H7 (cell line): ENCODE data around the gene TMEM131L. TPM values are rescaled to one million over a fixed set of nuclear protein-coding genes. Genes with fewer than 3 reads are reported as not detected.

Experiments used
- DNase-seq: peaks from one replicate; pipeline ENCODE4 v3.0.0; 2012
- H3K27me3 ChIP-seq: 2 replicates; pipeline ENCODE4 v1.6.0; 2011; ENCODE audit warnings: mild to moderate bottlenecking, low read length; ENCODE audit not compliant: control insufficient read depth, insufficient read depth
- H3K36me3 ChIP-seq: replicated peaks from 2 replicates; pipeline ENCODE4 v1.5.1; 2011; ENCODE audit warnings: low read length; ENCODE audit not compliant: control insufficient read depth, insufficient read depth
- H3K4me3 ChIP-seq: 2 replicates; pipeline ENCODE4 v1.5.1; 2011; ENCODE audit warnings: low read depth, mild to moderate bottlenecking, control low read depth, low read length, moderate library complexity; ENCODE audit not compliant: insufficient read depth
- total RNA-seq: library from RNA; depleted of rRNA; stranded (reverse); fragments of >200 nt; shearing (Covaris generic); gene quantifications from 2 replicates; pipeline ENCODE4 v1.2.3, GENCODE V29; 2014

TMEM131L gene
- total RNA-seq, 1 experiment from 2014 or later = 19.6 TPM

GRCh38 chr4:153514001-153514526, 47.9 kb downstream of the TMEM131L start:
- H3K27me3 ChIP-seq = no peaks in the 10 kb centered on the region
- H3K4me3 ChIP-seq = no peak overlapping the region
- DNase-seq = no peak
- H3K36me3 ChIP-seq = no peaks in the 10 kb centered on the region; the same call in 1 of the 2 replicates

- no peaks in the 10 kb centered on the region for H3K27me3 ChIP-seq
- no peak overlapping the region for H3K4me3 ChIP-seq
- H3K36me3 ChIP-seq = no peaks in the 10 kb centered on the region; the same call in 1 of the 2 replicates
- DNase-seq = no peak
These were observed 48.7 kb downstream of the TMEM131L start for GRCh38 chr4:153514688-153515426.

GRCh38 chr4:153517159-153517558, 51.0 kb downstream of the TMEM131L start:
- H3K27me3 ChIP-seq = no peaks in the 10 kb centered on the region
- no peaks in the 10 kb centered on the region; the same call in 1 of the 2 replicates for H3K36me3 ChIP-seq
- no peak overlapping the region for H3K4me3 ChIP-seq
- DNase-seq = no peak

- H3K27me3 ChIP-seq = no peaks in the 10 kb centered on the region
- no peak overlapping the region for H3K4me3 ChIP-seq
- DNase-seq = no peak
- no peaks in the 10 kb centered on the region; the same call in 1 of the 2 replicates for H3K36me3 ChIP-seq
These were observed 51.8 kb downstream of the TMEM131L start for GRCh38 chr4:153518001-153518400.

DNA sequence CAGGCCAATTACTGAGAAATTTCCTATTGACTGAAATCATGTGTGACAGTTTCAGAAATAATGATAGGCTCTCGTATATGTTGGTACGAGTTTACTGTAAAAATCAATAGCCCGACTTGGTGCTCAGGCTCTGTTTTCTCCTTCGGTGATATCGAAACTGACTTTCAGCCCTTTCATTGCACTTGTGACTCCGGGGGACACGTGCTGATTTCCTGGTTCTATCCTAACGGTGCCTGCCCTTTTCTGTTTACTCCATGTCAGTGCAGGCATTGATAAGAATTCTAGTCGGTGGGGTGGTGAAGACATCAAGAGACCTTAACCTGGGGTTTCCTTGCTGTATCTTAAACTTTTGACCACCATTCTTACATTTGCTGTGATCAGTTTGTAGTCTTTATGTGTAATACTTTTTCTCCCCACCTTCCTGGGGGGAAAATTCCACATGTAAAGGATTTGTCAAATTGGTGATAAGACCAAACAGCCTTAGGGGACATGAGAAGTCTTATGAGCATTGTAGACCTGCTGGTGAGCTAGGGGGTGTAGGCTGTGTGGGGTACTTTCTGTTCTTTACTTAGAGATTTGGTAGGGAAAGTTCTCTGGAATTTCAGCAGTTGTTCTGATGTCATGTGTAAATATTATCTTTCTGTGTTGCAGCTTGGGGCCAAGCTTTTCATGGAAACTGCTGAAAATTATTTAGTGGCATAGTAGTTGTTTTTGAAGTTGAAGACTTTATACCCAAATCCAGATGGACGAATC, 52.7 kb downstream of the TMEM131L start:
- Histone ChIP-seq H3K27me3 (no peaks in the 10 kb centered on the region), H3K36me3 (no peaks in the 10 kb centered on the region; the same call in 1 of the 2 replicates), H3K4me3 (no peak overlapping the region)
- DNase-seq = no peak

DNA sequence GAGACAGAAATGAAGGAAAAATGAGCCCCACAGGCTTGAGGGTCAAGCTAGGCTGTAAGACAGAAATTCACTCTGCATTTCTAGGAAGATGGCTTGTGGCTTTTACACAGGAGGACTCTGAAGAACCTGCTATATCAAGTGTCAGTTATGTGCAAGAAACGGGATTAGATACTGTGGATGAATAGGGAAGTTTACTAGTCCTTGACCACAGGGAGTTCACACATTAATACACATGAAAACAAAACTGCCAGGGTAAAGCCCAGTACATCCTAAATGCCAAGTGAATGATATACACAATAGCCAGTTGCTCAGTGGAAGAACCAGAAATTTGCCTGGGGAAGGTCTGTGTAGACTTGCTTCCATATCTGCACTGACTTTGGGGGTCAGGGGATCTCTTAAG, 53.5 kb downstream of the TMEM131L start:
- Histone ChIP-seq H3K4me3 (no peak overlapping the region), H3K36me3 (no peaks in the 10 kb centered on the region; the same call in 1 of the 2 replicates), H3K27me3 (no peaks in the 10 kb centered on the region)
- DNase-seq = no peak

DNA sequence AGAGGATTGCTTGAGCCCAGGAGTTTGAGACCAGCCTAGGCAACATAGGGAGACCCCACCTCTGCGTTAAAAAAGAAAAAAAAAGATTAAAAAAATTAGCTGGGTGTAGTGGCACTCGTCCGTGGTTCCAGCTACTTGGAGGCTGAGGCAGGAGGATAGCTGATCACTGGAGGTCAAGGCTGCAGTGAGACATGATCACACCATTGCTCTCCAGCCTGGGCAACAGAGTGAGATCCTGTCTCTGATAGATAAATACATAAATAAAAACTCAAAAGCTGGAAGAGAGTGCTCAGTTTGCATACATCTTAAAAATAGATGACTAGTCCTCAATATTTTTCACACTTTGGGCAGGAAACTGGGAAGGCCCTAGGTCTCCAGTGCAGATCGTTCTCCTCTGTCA, 54.1 kb downstream of the TMEM131L start:
- Histone ChIP-seq H3K27me3 (no peaks in the 10 kb centered on the region), H3K4me3 (no peak overlapping the region), H3K36me3 (no peaks in the 10 kb centered on the region; the same call in 1 of the 2 replicates)
- no peak for DNase-seq

DNA sequence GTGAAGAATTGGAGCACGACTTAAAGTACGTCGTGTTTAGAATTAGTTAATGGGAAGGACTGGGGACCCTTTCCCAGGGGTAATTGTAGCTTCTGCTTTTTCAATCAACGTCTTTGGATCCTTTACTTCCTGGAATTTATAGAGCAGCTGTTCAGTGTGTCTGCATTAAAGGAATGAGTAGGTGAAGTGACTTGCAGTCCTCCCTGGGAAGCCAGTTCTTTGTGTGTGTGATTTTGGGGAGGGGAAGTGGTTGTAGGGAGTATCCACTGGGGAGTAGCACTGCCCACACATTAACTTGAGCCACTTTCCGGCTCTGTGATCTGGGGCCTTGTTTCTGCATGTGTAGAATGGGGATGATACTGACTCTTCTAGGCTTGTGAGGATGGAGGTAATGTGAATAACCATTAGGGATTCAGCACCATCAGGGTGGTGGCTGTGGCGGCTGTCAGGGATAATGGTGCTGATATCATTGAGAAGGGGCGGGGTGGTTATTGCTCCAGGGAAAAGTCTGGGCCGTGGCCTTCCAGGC, 54.7 kb downstream of the TMEM131L start:
- H3K36me3 ChIP-seq = no peaks in the 10 kb centered on the region; the same call in 1 of the 2 replicates
- H3K27me3 ChIP-seq = no peaks in the 10 kb centered on the region
- DNase-seq = no peak
- no peak overlapping the region for H3K4me3 ChIP-seq

GRCh38 chr4:153521478-153521877, 55.3 kb downstream of the TMEM131L start:
- H3K27me3 ChIP-seq = no peaks in the 10 kb centered on the region
- H3K36me3 ChIP-seq = no peaks in the 10 kb centered on the region; the same call in 1 of the 2 replicates
- no peak overlapping the region for H3K4me3 ChIP-seq
- DNase-seq = no peak

GRCh38 chr4:153521999-153522801, 56.0 kb downstream of the TMEM131L start:
- H3K4me3 ChIP-seq = no peak overlapping the region
- no peaks in the 10 kb centered on the region; the same call in 1 of the 2 replicates for H3K36me3 ChIP-seq
- no peaks in the 10 kb centered on the region for H3K27me3 ChIP-seq
- DNase-seq = peak; percentile 54

GRCh38 chr4:153522802-153523094, 56.6 kb downstream of the TMEM131L start:
- H3K4me3 ChIP-seq = no peak overlapping the region
- H3K36me3 ChIP-seq = no peaks in the 10 kb centered on the region; the same call in 1 of the 2 replicates
- no peaks in the 10 kb centered on the region for H3K27me3 ChIP-seq
- DNase-seq = no peak

- no peak overlapping the region for H3K4me3 ChIP-seq
- no peak for DNase-seq
- H3K27me3 ChIP-seq = no peaks in the 10 kb centered on the region
- no peaks in the 10 kb centered on the region for H3K36me3 ChIP-seq
These were observed 57.1 kb downstream of the TMEM131L start for GRCh38 chr4:153523164-153523796.

DNA sequence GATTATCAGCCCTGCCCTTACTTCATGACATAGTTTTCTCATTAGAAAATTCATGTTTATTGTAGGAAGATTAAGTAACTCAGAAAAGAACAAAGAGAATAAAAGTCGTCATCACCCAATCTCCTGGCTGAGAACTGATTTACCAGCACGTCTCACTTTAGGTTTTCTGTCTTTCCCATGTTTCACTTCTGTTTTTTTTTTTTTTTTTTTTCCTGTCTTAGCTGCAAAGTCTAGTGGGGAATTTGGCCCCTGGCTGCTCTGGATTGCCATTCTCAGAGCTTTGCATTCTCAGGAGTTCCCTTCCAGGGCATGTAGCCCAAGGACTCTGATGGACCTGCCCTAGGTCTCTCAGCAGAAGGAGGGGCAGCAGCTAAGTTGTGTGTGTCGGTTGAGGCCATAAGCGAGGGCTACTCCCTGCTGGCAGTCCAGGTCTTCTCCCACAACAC, 57.8 kb downstream of the TMEM131L start:
- Histone ChIP-seq H3K4me3 (no peak overlapping the region), H3K36me3 (no peaks in the 10 kb centered on the region), H3K27me3 (no peaks in the 10 kb centered on the region)
- no peak for DNase-seq

- H3K4me3 ChIP-seq = no peak overlapping the region
- H3K36me3 ChIP-seq = no peaks in the 10 kb centered on the region
- no peak for DNase-seq
- no peaks in the 10 kb centered on the region for H3K27me3 ChIP-seq
These were observed 58.5 kb downstream of the TMEM131L start for GRCh38 chr4:153524682-153525081.
